Measurements from ENCODE around the gene LMF1. TPM values are rescaled to one million over a fixed set of nuclear protein-coding genes. Genes with fewer than 3 reads are reported as not detected.

LMF1 gene
- total and polyA plus RNA-seq, 2 of the 13 experiments (the other 11 are each of a cell fraction or from before 2014, with no cell fraction given) = 6.8 to 8.5 TPM

- no peak for TF ChIP-seq SP2 (CRISPR knock-in tag; IDR thresholded peaks at IDR 0.05)
- TF ChIP-seq ZBTB42 (CRISPR knock-in tag; IDR thresholded peaks at IDR 0.05) = no peak
- TF ChIP-seq ZNF841 (CRISPR knock-in tag; IDR thresholded peaks at IDR 0.05; ENCODE audit: borderline replicate concordance) = no peak
- TF ChIP-seq ZNF816 (CRISPR knock-in tag; IDR thresholded peaks at IDR 0.05; ENCODE audit: borderline replicate concordance) = no peak
- no peak for TF ChIP-seq SATB2 (CRISPR knock-in tag; IDR thresholded peaks at IDR 0.05)
- TF ChIP-seq ETS1 (CRISPR knock-in tag; IDR thresholded peaks at IDR 0.05) = no peak
Measured at GRCh38 chr16:824601-825000, 146.2 kb downstream of the LMF1 start (continued).

- no peak for DNase-seq (ENCODE audit: low spot score)
- Histone ChIP-seq H3K4me3 (replicated peaks in 1 of 3; ENCODE audit: insufficient read depth in 1 of 3, low read depth in 2 of 3, low read length in 3 of 3) (no peak overlapping the region), H3K27ac (ENCODE audit: extremely low read length, insufficient read depth, low read length) (no peak overlapping the region), H4K20me1 (ENCODE audit: insufficient read depth, low read length) (no peaks in the 10 kb centered on the region), H3K36me3 (replicated peaks in 1 of 2; ENCODE audit: control insufficient read depth in 1 of 2, insufficient read depth in 2 of 2, low read length in 2 of 2) (no peaks in the 10 kb centered on the region), H3K9me3 (ENCODE audit: low read length) (no peaks in the 10 kb centered on the region), H3K4me2 (ENCODE audit: low read depth, low read length) (no peak overlapping the region), H3K4me1 (ENCODE audit: insufficient read depth, low read length) (no peaks in the 10 kb centered on the region), H3K27me3 (ENCODE audit: control insufficient read depth in 1 of 2, insufficient read depth in 2 of 2, low read length in 2 of 2) (peaks cover 19 to 78% of the 10 kb centered on the region in 2 experiments), H3K79me2 (ENCODE audit: insufficient read depth, low read length) (no peaks in the 10 kb centered on the region), H3K9ac (ENCODE audit: insufficient read depth, low read depth, low read length) (no peak overlapping the region), H2AFZ (ENCODE audit: low read length) (no peak overlapping the region)
- intact Hi-C loops (cut with micrococcal nuclease; ENCODE audit: unreplicated experiment) = no loop called here
- ATAC-seq = no peak
- CTCF ChIA-PET (ENCODE audit: low intra/inter-chr PET ratio, low total read pairs) = no interaction called here
- 39% methylated on average over 15 of the region's 22 CpGs for WGBS (ENCODE audit: low lambda C conversion rate)
- in situ Hi-C loops (cut with HindIII; ENCODE audit: extremely low pct_ligation_motif_present, low pct_unique_long_range_greater_than_20kb) = loop anchor here (25.0 kb wide), 1 partner anchor 388 kb away; no protein-coding TSS in a partner anchor
- BruUV-seq (replicated peaks) = no TSS peak
- no peak for FAIRE-seq
- POLR2A ChIA-PET = no interaction called here
- TF ChIP-seq ZC3H4 (CRISPR knock-in tag; IDR thresholded peaks at IDR 0.05; ENCODE audit: borderline replicate concordance) (no peak), ZKSCAN1 (IDR thresholded peaks at IDR 0.05; ENCODE audit: low read length) (no peak), KLF15 (CRISPR knock-in tag; IDR thresholded peaks at IDR 0.05; ENCODE audit: borderline replicate concordance) (no peak), ZNF766 (CRISPR knock-in tag; IDR thresholded peaks at IDR 0.05; ENCODE audit: borderline replicate concordance) (no peak), ZNF580 (CRISPR knock-in tag; IDR thresholded peaks at IDR 0.05; ENCODE audit: borderline replicate concordance, low read depth) (no peak), SMAD1 (CRISPR knock-in tag; IDR thresholded peaks at IDR 0.05; ENCODE audit: borderline replicate concordance, low read depth) (no peak), HMGA1 (CRISPR knock-in tag; conservative IDR thresholded peaks at IDR 0.05) (no peak), ZNF343 (CRISPR knock-in tag; IDR thresholded peaks at IDR 0.05) (no peak), BRF2 (CRISPR knock-in tag; IDR thresholded peaks at IDR 0.05) (no peak), ZMAT5 (CRISPR knock-in tag; IDR thresholded peaks at IDR 0.05; ENCODE audit: borderline replicate concordance, low read depth) (no peak), HOXD1 (CRISPR knock-in tag; IDR thresholded peaks at IDR 0.05) (no peak), FOSL1 (CRISPR knock-in tag; IDR thresholded peaks at IDR 0.05; ENCODE audit: borderline replicate concordance) (no peak), ZNF20 (CRISPR knock-in tag; IDR thresholded peaks at IDR 0.05) (no peak), ZZZ3 (CRISPR knock-in tag; IDR thresholded peaks at IDR 0.05; ENCODE audit: borderline replicate concordance) (no peak), CBX2 (IDR thresholded peaks at IDR 0.05; ENCODE audit: low read depth, low read length) (no peak), CBX2 (CRISPR knock-in tag; IDR thresholded peaks at IDR 0.05; ENCODE audit: low read depth) (no peak), ZNF713 (CRISPR knock-in tag; IDR thresholded peaks at IDR 0.05) (no peak), KAT8 (CRISPR knock-in tag; IDR thresholded peaks at IDR 0.05) (no peak)
Measured at GRCh38 chr16:824194-824593, 146.6 kb downstream of the LMF1 start.

All from HepG2 (cell line).